Measurements from ENCODE around the gene COBLL1.

COBLL1 gene

DNA sequence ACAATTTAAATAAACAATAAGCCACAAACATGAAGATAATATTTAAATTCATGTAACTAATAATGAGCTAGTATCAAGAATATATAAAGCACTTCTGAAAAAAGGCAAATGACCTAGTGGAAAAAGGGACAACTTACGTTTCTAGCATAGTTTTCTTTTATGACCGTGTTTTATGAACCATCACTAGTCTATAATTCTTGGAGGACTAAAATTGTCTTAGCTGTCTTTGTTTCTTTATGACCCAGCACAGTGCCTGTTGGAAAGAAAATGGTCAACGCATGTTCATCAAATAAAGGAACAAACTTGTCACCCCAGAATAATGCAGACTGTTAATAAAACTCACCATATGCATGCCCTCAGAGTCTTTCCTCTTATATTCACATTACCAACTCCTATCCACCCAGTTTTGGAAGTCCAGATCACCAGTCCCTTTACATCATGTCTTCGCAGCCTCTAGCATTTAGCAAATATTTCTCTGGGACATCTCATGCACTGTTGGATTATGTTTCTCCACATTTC, 162.9 kb downstream of the COBLL1 start:
- no peak overlapping the region for H3K27ac ChIP-seq
- TF ChIP-seq, protein P1, sequence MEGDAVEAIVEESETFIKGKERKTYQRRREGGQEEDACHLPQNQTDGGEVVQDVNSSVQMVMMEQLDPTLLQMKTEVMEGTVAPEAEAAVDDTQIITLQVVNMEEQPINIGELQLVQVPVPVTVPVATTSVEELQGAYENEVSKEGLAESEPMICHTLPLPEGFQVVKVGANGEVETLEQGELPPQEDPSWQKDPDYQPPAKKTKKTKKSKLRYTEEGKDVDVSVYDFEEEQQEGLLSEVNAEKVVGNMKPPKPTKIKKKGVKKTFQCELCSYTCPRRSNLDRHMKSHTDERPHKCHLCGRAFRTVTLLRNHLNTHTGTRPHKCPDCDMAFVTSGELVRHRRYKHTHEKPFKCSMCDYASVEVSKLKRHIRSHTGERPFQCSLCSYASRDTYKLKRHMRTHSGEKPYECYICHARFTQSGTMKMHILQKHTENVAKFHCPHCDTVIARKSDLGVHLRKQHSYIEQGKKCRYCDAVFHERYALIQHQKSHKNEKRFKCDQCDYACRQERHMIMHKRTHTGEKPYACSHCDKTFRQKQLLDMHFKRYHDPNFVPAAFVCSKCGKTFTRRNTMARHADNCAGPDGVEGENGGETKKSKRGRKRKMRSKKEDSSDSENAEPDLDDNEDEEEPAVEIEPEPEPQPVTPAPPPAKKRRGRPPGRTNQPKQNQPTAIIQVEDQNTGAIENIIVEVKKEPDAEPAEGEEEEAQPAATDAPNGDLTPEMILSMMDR (conservative IDR thresholded peaks at IDR 0.05) = no peak
- no peak for TF ChIP-seq ZFX (IDR thresholded peaks at IDR 0.05)

GRCh38 chr2:164677733-164678132, 163.9 kb downstream of the COBLL1 start:
- TF ChIP-seq, protein P1 (conservative IDR thresholded peaks at IDR 0.05) = no peak
- TF ChIP-seq ZFX (IDR thresholded peaks at IDR 0.05) = no peak
- no peak overlapping the region for H3K27ac ChIP-seq

- H3K27ac ChIP-seq = no peak overlapping the region
- TF ChIP-seq, protein P1 (conservative IDR thresholded peaks at IDR 0.05) = no peak
- TF ChIP-seq ZFX (IDR thresholded peaks at IDR 0.05) = no peak
Measured at GRCh38 chr2:164677271-164677670, 164.4 kb downstream of the COBLL1 start.

DNA sequence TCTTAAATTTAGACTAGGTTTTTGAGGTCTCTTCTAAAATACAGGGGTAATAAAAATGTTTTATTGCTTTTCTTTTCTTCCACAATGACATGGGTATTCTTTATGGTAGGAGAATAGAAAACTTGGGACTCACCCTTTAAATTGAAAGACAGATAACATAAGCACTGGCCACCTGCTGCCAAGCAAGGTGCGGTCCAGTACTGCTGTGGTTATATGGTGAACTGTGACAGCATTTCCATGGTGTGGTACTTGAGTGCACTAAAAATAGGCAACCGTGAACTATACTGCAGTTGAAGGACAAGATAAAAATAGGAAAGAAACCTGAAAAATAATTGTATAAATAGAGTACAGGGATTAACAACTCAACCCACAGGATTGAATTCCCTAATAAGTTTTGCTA, 165.9 kb downstream of the COBLL1 start:
- H3K27ac ChIP-seq = no peak overlapping the region
- no peak for TF ChIP-seq ZFX (IDR thresholded peaks at IDR 0.05)
- TF ChIP-seq, protein P1 (conservative IDR thresholded peaks at IDR 0.05) = no peak

DNA sequence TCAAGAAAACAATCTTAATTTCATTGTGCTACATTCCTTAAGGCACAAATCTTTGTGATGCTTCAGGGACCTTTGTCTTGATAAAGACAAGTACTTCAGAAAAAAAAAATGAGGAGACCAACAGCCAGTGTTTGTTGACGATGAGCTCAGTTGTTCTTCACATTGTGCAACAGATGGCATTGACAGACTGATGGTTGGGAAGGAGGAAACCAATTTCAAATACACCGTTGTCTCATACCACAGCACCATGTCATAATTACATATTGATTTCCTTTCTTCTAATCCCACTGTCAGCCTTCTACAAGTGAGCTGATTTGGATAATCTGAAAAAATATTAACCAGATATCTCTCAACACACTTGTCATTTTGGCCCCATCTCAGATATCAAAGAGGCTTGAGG, 166.6 kb downstream of the COBLL1 start:
- H3K27ac ChIP-seq = no peak overlapping the region
- TF ChIP-seq, protein P1 (conservative IDR thresholded peaks at IDR 0.05) = no peak
- no peak for TF ChIP-seq ZFX (IDR thresholded peaks at IDR 0.05)

- TF ChIP-seq, protein P1 (conservative IDR thresholded peaks at IDR 0.05) = no peak
- TF ChIP-seq ZFX (IDR thresholded peaks at IDR 0.05) = no peak
- no peak overlapping the region for H3K27ac ChIP-seq
Measured at GRCh38 chr2:164671664-164672396, 169.8 kb downstream of the COBLL1 start.

DNA sequence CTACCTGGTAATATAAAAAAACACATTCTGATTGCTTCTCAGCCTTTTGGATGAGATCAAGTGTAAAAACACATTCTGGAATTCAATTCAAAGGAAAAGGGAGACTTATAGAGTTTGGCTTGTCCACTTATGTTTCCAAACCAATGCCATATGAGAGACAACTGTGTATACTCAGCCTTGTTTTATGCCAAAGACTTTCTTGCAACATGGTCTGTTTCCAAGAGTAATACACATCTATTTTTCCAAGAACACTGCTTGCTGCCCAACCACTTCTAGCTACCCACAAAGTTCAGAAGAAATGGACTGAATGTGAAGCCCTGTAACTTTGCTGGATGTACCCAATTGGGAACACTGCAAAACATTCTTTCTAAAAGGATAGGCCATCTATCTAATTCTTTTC, 172.3 kb downstream of the COBLL1 start:
- H3K27ac ChIP-seq = no peak overlapping the region
- TF ChIP-seq, protein P1 (conservative IDR thresholded peaks at IDR 0.05) = no peak
- no peak for TF ChIP-seq ZFX (IDR thresholded peaks at IDR 0.05)

Measured in C4-2B (cell line).